NCI-H774 (cell line): Measurements from ENCODE around the gene MB21D2.
"Not testable (repeated sequence)": the region's sequence is repeated elsewhere in the genome, so short reads cannot be mapped to it uniquely, and the experiment has no call there.

ENCODE experiments used
- DNase-seq: peaks from one replicate; lab custom pipeline; 2025; lab: John Stamatoyannopoulos, UW

The MB21D2 gene

GRCh38 chr3:192802957-192803899 is 114.4 kb downstream of the MB21D2 start:
- peak; percentile 73 for DNase-seq

- DNase-seq, result no peak
Measured at GRCh38 chr3:192801985-192802384, 115.7 kb downstream of the MB21D2 start.

GRCh38 chr3:192799721-192800120 is 117.9 kb downstream of the MB21D2 start:
- DNase-seq, result no peak

GRCh38 chr3:192795021-192795420 is 122.6 kb downstream of the MB21D2 start:
- no peak for DNase-seq

GRCh38 chr3:192794216-192794615 is 123.4 kb downstream of the MB21D2 start:
- DNase-seq, result no peak

GRCh38 chr3:192788816-192789515 is 128.7 kb downstream of the MB21D2 start:
- not testable (repeated sequence) for DNase-seq

GRCh38 chr3:192778508-192778907 is 139.1 kb downstream of the MB21D2 start:
- no peak for DNase-seq

GRCh38 chr3:192774341-192774740 is 143.3 kb downstream of the MB21D2 start:
- not testable (repeated sequence) for DNase-seq

- peak; percentile 75 for DNase-seq
Measured at GRCh38 chr3:192772240-192772894, 145.3 kb downstream of the MB21D2 start.

GRCh38 chr3:192758654-192759053 is 159.0 kb downstream of the MB21D2 start:
- no peak for DNase-seq

- DNase-seq, result no peak
Measured at GRCh38 chr3:192751148-192751547, 166.5 kb downstream of the MB21D2 start.

GRCh38 chr3:192750201-192750600 is 167.5 kb downstream of the MB21D2 start:
- DNase-seq, result no peak

- DNase-seq, result no peak
Measured at GRCh38 chr3:192747746-192748145, 169.9 kb downstream of the MB21D2 start.

- no peak for DNase-seq
Measured at GRCh38 chr3:192747145-192747544, 170.5 kb downstream of the MB21D2 start.
